Stomach smooth muscle (tissue), 2 donors: ENCODE measurements around the gene SEPTIN5.

ENCODE experiments used
- H3K27ac ChIP-seq: one replicate; pipeline ENCODE4 v1.7.0; 2013; ENCODE audit warnings: mild to moderate bottlenecking, low read length, inconsistent platforms
- H3K27me3 ChIP-seq, 2 donors: one replicate each; pipeline ENCODE4 v1.7.0; 2013; ENCODE audit warnings: low read length in 2 of 2; ENCODE audit not compliant: insufficient read depth in 2 of 2, control insufficient read depth in 1 of 2
- H3K36me3 ChIP-seq, 2 donors: one replicate each; pipeline ENCODE4 v1.7.0; 2013; ENCODE audit warnings: low read length in 2 of 2; ENCODE audit not compliant: control insufficient read depth in 2 of 2, insufficient read depth in 2 of 2
- H3K4me1 ChIP-seq: one replicate; pipeline ENCODE4 v1.7.0; 2013; ENCODE audit warnings: low read length; ENCODE audit not compliant: control insufficient read depth, insufficient read depth
- H3K4me3 ChIP-seq, 2 donors: one replicate each; pipeline ENCODE4 v1.7.0; 2013; ENCODE audit warnings: low read length in 2 of 2
- H3K9ac ChIP-seq, 2 donors: one replicate each; pipeline ENCODE4 v1.7.0; 2013; ENCODE audit warnings: low read length in 2 of 2, mild to moderate bottlenecking in 1 of 2
- H3K9me3 ChIP-seq, 2 donors: one replicate each; pipeline ENCODE4 v1.7.0; 2013; ENCODE audit warnings: low read length in 2 of 2; ENCODE audit not compliant: control insufficient read depth in 2 of 2
- donor health status: healthy.
- donor health status: Pancreatic carcinoma.

Gene SEPTIN5

DNA sequence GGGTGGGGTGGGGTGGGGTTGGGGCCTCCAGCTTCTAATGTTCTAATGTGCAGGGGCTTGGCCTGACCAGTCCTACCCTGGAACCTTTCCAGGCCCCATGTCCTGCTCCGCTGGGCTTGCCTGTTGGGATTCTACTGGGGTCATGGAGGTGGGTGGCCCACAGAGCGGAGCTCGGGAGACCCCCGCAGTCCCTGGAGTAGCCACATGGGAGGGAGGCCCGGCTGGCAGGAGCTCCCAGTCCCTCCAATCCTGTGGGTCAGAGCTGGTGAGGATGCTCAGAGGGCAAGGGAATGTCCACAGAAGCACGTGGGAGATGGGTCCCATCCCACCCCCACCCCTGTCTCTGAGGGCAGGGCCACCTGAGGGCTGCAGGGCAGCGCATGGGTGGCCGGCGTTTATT lies 2.9 kb downstream of the SEPTIN5 start:
- Histone ChIP-seq H3K27me3 (peaks cover 5% of the 10 kb centered on the region in 2 donors), H3K4me3 (peak overlapping the region in 1 of 2 donors; percentile 79), H3K36me3 (peaks cover 0 to 14% of the 10 kb centered on the region in 2 donors), H3K4me1 (peaks cover 41% of the 10 kb centered on the region), H3K9me3 (no peaks in the 10 kb centered on the region), H3K27ac (no peak overlapping the region), H3K9ac (no peak overlapping the region)

DNA sequence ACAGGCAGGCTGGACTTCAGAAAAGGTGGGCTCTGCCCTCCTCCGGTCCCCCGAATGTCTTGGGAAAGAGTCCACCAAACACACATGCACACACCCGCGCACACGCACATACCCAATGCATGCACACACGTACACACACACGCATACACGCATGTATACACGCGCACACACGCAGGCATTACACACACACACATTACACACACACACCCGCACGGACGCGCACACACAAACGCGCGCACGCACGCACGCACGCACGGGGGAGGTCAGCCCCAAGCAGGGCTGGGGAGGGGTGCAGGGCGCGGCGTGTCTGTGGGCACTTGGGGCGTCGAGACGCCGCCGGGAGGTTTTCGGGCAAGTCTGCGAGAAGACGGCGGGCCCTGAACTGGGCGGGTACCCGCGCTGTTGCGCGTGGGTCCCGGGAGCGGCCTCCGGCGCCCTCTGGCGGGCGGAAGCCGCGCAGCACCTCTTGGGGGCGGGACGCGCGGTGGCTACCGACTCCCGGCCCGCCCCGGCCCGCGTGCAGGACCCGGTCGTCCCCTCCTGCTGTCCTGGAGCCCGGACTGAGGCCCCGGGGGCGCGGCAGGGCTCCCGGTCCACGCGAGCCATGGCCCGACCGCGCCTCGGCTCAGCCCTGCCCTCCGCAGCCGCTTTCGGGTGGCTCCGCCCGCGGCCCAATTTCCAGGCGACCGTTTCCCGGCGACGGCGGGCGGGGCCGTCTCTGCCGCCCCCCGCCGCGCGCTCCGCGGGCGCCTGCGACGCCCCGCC lies 3.6 kb downstream of the SEPTIN5 start:
- Histone ChIP-seq H3K27ac (no peak overlapping the region), H3K9me3 (no peaks in the 10 kb centered on the region), H3K4me3 (peak overlapping the region; percentile 70 to 79), H3K36me3 (peaks cover 0 to 14% of the 10 kb centered on the region in 2 donors), H3K27me3 (peaks cover 5 to 11% of the 10 kb centered on the region in 2 donors), H3K9ac (peak overlapping the region in 1 of 2 donors; percentile 63), H3K4me1 (peaks cover 41% of the 10 kb centered on the region)

DNA sequence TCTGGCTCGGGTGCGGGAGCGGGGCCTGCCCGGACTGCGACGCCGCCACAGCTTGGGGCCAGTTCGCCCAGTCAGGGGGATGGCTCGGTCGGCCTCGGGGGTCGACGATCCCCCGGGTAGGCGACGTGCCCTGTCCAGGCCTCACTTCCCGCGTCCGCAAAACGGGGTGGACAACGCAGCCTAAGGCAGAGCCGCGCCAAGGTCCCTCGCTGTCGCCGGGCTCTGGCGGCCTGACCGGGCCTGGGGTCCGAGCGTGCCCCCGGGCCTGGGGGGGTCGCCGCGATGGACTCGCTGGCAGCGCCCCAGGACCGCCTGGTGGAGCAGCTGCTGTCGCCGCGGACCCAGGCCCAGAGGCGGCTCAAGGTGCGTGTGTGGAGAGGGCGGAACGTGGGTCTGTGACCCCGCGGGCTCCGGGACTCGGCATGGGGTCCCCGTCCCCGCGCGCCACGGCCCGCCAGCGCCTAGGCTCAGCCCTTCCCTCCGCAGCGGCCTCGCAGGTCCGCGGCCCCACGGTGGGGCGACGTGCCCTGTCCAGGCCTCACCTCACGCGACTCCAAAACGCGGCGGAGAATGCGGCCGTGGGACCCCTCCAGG lies 4.2 kb downstream of the SEPTIN5 start:
- Histone ChIP-seq H3K36me3 (peaks cover 0 to 14% of the 10 kb centered on the region in 2 donors), H3K9ac (peak overlapping the region; percentile 36 to 63), H3K4me1 (peaks cover 40% of the 10 kb centered on the region), H3K27me3 (peaks cover 5 to 15% of the 10 kb centered on the region in 2 donors), H3K9me3 (no peaks in the 10 kb centered on the region), H3K27ac (no peak overlapping the region), H3K4me3 (peak overlapping the region; percentile 70 to 79)

- Histone ChIP-seq H3K9ac (peak overlapping the region in 1 of 2 donors; percentile 63), H3K27ac (no peak overlapping the region), H3K4me1 (peaks cover 37% of the 10 kb centered on the region), H3K4me3 (peak overlapping the region; percentile 70 to 79), H3K36me3 (peaks cover 0 to 14% of the 10 kb centered on the region in 2 donors), H3K9me3 (no peaks in the 10 kb centered on the region), H3K27me3 (peaks cover 2 to 15% of the 10 kb centered on the region in 2 donors)
Observed at GRCh38 chr22:19719050-19719482, 4.8 kb downstream of the SEPTIN5 start.

DNA sequence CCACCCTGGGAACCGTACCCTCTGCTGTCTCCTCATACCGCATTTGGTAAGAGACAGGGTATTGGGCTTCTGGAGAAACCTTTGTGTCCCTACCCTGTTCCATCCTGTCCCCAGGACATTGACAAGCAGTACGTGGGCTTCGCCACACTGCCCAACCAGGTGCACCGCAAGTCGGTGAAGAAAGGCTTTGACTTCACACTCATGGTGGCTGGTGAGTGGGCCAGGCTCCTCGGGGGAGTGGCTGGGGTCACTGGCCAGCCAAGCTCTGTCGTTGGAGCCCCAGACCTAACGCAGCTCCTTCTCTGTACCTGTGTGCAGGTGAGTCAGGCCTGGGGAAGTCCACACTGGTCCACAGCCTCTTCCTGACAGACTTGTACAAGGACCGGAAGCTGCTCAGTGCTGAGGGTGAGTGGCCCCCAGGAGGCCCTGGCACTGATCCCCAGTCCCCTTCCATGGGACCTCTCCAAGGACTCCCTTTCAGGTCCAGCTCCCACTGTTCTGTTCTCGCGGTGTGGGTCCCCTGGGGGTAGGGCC lies 5.3 kb downstream of the SEPTIN5 start:
- Histone ChIP-seq H3K36me3 (peaks cover 0 to 14% of the 10 kb centered on the region in 2 donors), H3K27me3 (peaks cover 2 to 18% of the 10 kb centered on the region in 2 donors), H3K9ac (no peak overlapping the region), H3K27ac (no peak overlapping the region), H3K4me1 (peaks cover 37% of the 10 kb centered on the region), H3K9me3 (no peaks in the 10 kb centered on the region), H3K4me3 (peak overlapping the region in 1 of 2 donors; percentile 79)

DNA sequence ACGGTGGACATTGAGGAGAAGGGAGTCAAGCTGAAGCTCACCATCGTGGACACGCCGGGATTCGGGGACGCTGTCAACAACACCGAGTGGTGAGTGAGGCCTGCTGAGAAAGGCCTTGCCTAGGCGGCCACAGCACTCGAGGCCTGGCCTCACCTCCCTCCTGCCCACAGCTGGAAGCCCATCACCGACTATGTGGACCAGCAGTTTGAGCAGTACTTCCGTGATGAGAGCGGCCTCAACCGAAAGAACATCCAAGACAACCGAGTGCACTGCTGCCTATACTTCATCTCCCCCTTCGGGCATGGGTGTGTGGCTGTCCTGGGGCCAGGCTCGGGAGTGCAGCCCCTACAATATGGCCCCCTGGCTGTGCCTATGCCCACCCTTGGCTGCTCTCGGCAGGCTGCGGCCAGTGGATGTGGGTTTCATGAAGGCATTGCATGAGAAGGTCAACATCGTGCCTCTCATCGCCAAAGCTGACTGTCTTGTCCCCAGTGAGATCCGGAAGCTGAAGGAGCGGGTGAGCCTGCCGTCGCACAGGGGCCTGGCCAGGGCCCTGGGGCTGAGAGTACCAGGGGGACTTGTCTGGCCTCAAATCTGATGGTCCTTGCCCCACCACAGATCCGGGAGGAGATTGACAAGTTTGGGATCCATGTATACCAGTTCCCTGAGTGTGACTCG lies 6.0 kb downstream of the SEPTIN5 start:
- Histone ChIP-seq H3K4me3 (no peak overlapping the region), H3K9ac (no peak overlapping the region), H3K4me1 (peaks cover 30% of the 10 kb centered on the region), H3K36me3 (peaks cover 0 to 14% of the 10 kb centered on the region in 2 donors), H3K9me3 (no peaks in the 10 kb centered on the region), H3K27me3 (peaks cover 6 to 13% of the 10 kb centered on the region in 2 donors), H3K27ac (no peak overlapping the region)

DNA sequence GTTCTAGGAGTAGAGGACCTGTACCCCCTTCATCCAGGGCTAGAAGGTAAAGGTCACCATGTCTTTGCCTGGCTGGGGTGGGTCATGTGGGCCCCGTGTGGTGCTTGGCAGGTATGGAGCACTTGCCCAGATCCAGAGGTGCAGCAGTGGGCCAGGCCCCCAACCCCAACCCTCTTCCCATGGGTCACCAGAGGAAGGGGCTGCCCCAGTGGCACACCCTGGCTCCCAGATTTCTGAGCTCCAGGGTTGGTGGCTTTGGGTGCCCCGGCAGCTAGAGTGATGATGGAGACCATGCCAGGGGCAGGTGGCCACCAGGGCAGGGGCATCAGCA lies 6.7 kb downstream of the SEPTIN5 start:
- Histone ChIP-seq H3K9me3 (no peaks in the 10 kb centered on the region), H3K9ac (no peak overlapping the region), H3K4me1 (peaks cover 30% of the 10 kb centered on the region), H3K4me3 (no peak overlapping the region), H3K27ac (no peak overlapping the region), H3K27me3 (peaks cover 6 to 13% of the 10 kb centered on the region in 2 donors), H3K36me3 (peaks cover 0 to 14% of the 10 kb centered on the region in 2 donors)

DNA sequence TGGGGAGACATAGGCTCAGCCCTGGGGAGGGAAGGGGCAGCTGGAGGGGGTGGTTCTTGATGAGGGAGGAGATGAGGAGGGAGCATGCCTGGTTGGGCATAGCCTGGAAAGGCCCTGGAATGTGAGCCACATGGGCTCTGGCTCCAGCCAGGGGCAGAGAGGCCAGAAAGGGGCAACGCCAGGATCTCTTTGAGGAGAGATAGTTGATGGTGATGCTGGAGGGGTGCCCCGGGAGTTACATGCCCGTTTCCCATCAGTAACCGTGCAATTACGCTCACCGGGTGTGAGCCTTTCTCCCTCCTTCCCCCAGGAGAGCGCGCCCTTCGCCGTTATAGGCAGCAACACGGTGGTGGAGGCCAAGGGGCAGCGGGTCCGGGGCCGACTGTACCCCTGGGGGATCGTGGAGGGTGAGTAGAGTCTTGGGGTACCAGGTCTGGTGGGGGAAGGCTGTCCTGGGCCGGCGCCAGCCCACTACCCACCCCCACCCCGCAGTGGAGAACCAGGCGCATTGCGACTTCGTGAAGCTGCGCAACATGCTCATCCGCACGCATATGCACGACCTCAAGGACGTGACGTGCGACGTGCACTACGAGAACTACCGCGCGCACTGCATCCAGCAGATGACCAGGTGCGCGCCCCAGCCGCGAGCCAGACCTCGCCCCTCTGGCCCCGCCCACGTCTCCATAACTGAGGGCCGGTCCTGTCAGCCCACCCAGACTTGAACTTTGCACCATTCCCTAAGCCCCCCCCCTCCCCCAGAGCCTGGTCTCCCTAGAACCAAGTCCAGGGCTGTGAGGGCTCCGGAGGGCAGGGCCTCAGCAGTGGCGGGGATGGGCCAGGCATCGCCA lies 7.3 kb downstream of the SEPTIN5 start:
- peaks cover 30% of the 10 kb centered on the region for H3K4me1 ChIP-seq
- no peak overlapping the region for H3K9ac ChIP-seq
- no peak overlapping the region for H3K27ac ChIP-seq
- H3K9me3 ChIP-seq: no peaks in the 10 kb centered on the region
- no peak overlapping the region for H3K4me3 ChIP-seq
- peaks cover 6 to 13% of the 10 kb centered on the region in 2 donors for H3K27me3 ChIP-seq
- peaks cover 0 to 14% of the 10 kb centered on the region in 2 donors for H3K36me3 ChIP-seq

DNA sequence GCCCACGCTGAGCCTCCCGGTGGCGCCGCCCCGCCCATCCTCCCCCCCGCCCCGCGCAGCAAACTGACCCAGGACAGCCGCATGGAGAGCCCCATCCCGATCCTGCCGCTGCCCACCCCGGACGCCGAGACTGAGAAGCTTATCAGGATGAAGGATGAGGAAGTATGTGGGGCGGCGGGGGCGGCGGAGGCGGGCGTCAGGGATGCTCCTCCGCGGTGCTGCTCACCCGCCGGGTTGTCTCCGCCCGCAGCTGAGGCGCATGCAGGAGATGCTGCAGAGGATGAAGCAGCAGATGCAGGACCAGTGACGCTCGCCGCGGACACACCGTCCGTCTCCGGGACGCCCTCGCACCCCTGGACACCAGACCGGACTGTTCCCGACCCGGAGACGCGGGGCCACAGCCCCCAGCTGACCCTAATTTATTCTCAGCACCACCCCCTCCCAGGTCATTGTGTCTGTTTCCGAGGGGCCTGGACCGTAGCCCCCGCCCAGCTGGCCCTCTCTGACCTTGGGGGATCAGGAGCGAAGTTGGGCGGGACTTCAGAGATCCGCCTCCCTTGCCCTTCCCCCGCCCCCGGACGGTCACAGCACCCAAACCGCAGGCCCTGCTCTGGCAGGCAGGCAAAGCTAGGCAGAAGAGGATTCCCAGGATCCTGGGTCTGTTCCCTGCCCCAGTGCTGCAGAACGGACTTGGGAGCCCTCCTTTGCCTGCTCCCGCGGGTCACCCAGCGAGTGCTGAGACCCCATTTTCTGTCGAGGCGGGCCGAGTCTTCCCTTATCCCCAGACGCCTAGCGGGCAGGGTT lies 8.1 kb downstream of the SEPTIN5 start:
- Histone ChIP-seq H3K9ac (no peak overlapping the region), H3K4me1 (peaks cover 27% of the 10 kb centered on the region), H3K27ac (no peak overlapping the region), H3K27me3 (peaks cover 6 to 13% of the 10 kb centered on the region in 2 donors), H3K36me3 (peaks cover 0 to 14% of the 10 kb centered on the region in 2 donors), H3K9me3 (no peaks in the 10 kb centered on the region), H3K4me3 (no peak overlapping the region)
